Measurements from ENCODE around the gene ASTL.
"Not testable (repeated sequence)": the region's sequence is repeated elsewhere in the genome, so short reads cannot be mapped to it uniquely, and the experiment has no call there.

The ASTL gene

DNA sequence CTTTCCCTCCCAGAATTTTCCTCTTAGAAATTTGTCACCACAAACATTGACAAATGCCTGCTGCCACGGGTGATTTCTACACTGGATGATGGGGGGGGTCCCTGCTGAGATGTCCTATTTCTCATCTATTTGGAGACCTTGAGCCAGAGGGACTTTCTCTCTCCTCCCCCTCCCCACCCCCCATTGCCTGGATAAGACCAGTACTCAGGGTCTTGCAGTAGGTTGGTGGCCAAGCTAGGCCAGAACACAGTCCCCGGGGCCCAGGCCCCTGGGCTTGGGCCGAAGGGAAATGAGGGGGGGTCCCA, 7.5 kb upstream of the ASTL start:
- Histone ChIP-seq H3K9ac (ENCODE audit: low read depth in 1 of 2, low read length in 2 of 2) (peak overlapping the region; percentile 49 to 65), H3K4me1 (ENCODE audit: control insufficient read depth in 2 of 2, insufficient read depth in 2 of 2, low read length in 2 of 2) (peaks cover 26 to 29% of the 10 kb centered on the region in 2 donors), H3K36me3 (ENCODE audit: control insufficient read depth in 2 of 2, insufficient read depth in 2 of 2, low read length in 2 of 2) (no peaks in the 10 kb centered on the region), H3K27me3 (ENCODE audit: control insufficient read depth in 2 of 2, insufficient read depth in 2 of 2, low read length in 2 of 2) (no peaks in the 10 kb centered on the region), H3K4me3 (ENCODE audit: low read length in 2 of 2) (peak overlapping the region in 1 of 2 donors; percentile 48), H3K9me3 (ENCODE audit: control insufficient read depth in 2 of 2, low read length in 2 of 2) (no peaks in the 10 kb centered on the region), H3K27ac (ENCODE audit: low read depth in 2 of 2, low read length in 2 of 2) (peak overlapping the region; percentile 65 to 68)

DNA sequence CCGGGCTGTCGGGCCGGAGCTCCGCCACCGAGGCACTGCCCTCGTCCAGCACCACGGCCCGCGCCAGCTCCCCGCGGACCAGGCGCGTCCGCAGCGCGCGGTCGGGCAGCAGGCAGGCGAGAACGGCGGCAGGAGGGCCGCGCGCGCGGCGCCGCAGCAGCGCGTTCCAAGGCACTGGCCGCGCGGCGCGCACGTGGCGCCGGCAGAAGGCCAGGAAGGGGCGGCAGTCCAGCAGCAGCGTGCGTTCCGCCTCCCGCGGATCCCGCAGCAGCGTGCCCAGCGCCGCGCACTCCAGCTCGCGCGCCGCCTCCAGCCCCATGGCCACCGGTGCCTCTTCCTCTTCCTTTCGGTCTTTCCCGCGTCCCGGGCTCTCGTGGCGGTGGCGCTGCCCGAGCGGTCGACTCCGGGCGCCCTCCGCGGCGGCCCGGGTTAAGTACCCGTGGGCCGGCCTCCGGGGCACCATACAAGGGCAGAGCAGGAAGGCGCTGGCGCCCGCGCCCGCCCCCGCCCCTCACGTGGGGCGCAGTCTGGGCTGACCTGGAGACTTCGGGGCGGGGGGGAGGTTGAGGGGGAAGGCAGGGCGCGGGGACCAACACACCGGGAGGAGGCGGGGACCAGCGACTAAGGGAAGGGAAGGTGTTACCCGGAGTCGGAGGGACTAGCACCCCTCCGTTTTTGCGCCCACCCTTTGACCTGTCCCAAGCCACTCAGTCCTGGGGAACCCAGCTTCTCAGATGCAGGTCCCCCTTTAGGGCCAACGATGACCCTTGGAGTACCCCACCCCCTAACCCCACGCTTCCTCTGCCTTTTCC, 6.9 kb upstream of the ASTL start, which contains the start of gene DUSP2:
DUSP2 (minus strand) TSS at position 405 of the 812 bp plus-strand sequence; CDS start at position 319, 86 bp downstream.
- Histone ChIP-seq H3K4me1 (ENCODE audit: control insufficient read depth in 2 of 2, insufficient read depth in 2 of 2, low read length in 2 of 2) (peaks cover 26 to 29% of the 10 kb centered on the region in 2 donors), H3K36me3 (ENCODE audit: control insufficient read depth in 2 of 2, insufficient read depth in 2 of 2, low read length in 2 of 2) (no peaks in the 10 kb centered on the region), H3K9ac (ENCODE audit: low read depth in 1 of 2, low read length in 2 of 2) (peak within 1 kb of the TSS; percentile 56 to 65), H3K9me3 (ENCODE audit: control insufficient read depth in 2 of 2, low read length in 2 of 2) (no peaks in the 10 kb centered on the region), H3K27ac (ENCODE audit: low read depth in 2 of 2, low read length in 2 of 2) (peak within 1 kb of the TSS; percentile 65 to 68), H3K4me3 (ENCODE audit: low read length in 2 of 2) (peak within 1 kb of the TSS; percentile 67 to 70), H3K27me3 (ENCODE audit: control insufficient read depth in 2 of 2, insufficient read depth in 2 of 2, low read length in 2 of 2) (no peaks in the 10 kb centered on the region)

GRCh38 chr2:96144481-96145035, 6.3 kb upstream of the ASTL start:
- Histone ChIP-seq H3K27ac (ENCODE audit: low read depth in 2 of 2, low read length in 2 of 2) (peak overlapping the region; percentile 34 to 68), H3K4me3 (ENCODE audit: low read length in 2 of 2) (peak overlapping the region; percentile 67 to 70), H3K36me3 (ENCODE audit: control insufficient read depth in 2 of 2, insufficient read depth in 2 of 2, low read length in 2 of 2) (no peaks in the 10 kb centered on the region), H3K9me3 (ENCODE audit: control insufficient read depth in 2 of 2, low read length in 2 of 2) (no peaks in the 10 kb centered on the region), H3K27me3 (ENCODE audit: control insufficient read depth in 2 of 2, insufficient read depth in 2 of 2, low read length in 2 of 2) (no peaks in the 10 kb centered on the region), H3K4me1 (ENCODE audit: control insufficient read depth in 2 of 2, insufficient read depth in 2 of 2, low read length in 2 of 2) (peaks cover 26 to 29% of the 10 kb centered on the region in 2 donors), H3K9ac (ENCODE audit: low read depth in 1 of 2, low read length in 2 of 2) (peak overlapping the region; percentile 56 to 65)

GRCh38 chr2:96143848-96144480, 5.7 kb upstream of the ASTL start:
- peak overlapping the region; percentile 67 to 70 for H3K4me3 ChIP-seq (ENCODE audit: low read length in 2 of 2)
- peak overlapping the region; percentile 41 to 65 for H3K9ac ChIP-seq (ENCODE audit: low read depth in 1 of 2, low read length in 2 of 2)
- peak overlapping the region in 1 of 2 donors; percentile 68 for H3K27ac ChIP-seq (ENCODE audit: low read depth in 2 of 2, low read length in 2 of 2)
- no peaks in the 10 kb centered on the region for H3K27me3 ChIP-seq (ENCODE audit: control insufficient read depth in 2 of 2, insufficient read depth in 2 of 2, low read length in 2 of 2)
- peaks cover 29 to 34% of the 10 kb centered on the region in 2 donors for H3K4me1 ChIP-seq (ENCODE audit: control insufficient read depth in 2 of 2, insufficient read depth in 2 of 2, low read length in 2 of 2)
- H3K9me3 ChIP-seq (ENCODE audit: control insufficient read depth in 2 of 2, low read length in 2 of 2), result no peaks in the 10 kb centered on the region
- H3K36me3 ChIP-seq (ENCODE audit: control insufficient read depth in 2 of 2, insufficient read depth in 2 of 2, low read length in 2 of 2), result no peaks in the 10 kb centered on the region

DNA sequence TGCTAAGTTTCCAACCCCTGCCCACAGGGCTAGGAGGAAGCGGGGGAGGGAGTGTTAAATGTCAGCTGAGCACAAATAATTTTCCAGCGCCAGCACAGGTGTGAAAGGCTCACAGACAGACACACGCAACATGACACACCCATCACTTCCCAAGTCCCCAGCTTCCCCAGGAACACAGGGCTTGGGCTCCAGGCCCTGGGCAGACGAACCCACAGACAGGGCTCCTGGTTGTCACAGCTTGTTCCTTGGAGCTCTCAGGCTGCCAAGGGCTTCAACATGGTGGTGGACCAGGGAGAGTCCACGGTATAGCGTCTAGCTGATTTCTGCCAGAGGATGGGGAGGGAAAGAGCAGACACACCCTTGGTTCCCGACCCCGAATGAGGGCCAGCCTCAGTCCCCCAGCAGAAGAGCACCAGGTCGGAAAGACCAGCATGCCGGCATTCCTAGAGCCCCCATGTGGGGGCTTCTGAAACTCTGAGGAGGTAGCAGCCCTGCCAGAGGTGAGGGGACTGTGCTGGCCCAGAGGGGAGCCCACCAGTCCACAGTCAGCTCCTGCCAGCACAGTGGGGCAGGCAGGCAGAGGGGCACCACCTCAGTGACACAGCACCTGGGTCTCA, 5.0 kb upstream of the ASTL start:
- no peaks in the 10 kb centered on the region for H3K36me3 ChIP-seq (ENCODE audit: control insufficient read depth in 2 of 2, insufficient read depth in 2 of 2, low read length in 2 of 2)
- peak overlapping the region in 1 of 2 donors; percentile 67 for H3K4me3 ChIP-seq (ENCODE audit: low read length in 2 of 2)
- peaks cover 33 to 36% of the 10 kb centered on the region in 2 donors for H3K4me1 ChIP-seq (ENCODE audit: control insufficient read depth in 2 of 2, insufficient read depth in 2 of 2, low read length in 2 of 2)
- no peaks in the 10 kb centered on the region for H3K27me3 ChIP-seq (ENCODE audit: control insufficient read depth in 2 of 2, insufficient read depth in 2 of 2, low read length in 2 of 2)
- H3K27ac ChIP-seq (ENCODE audit: low read depth in 2 of 2, low read length in 2 of 2), result no peak overlapping the region
- no peaks in the 10 kb centered on the region for H3K9me3 ChIP-seq (ENCODE audit: control insufficient read depth in 2 of 2, low read length in 2 of 2)
- H3K9ac ChIP-seq (ENCODE audit: low read depth in 1 of 2, low read length in 2 of 2), result no peak overlapping the region

- no peaks in the 10 kb centered on the region for H3K27me3 ChIP-seq (ENCODE audit: control insufficient read depth in 2 of 2, insufficient read depth in 2 of 2, low read length in 2 of 2)
Observed at GRCh38 chr2:96142217-96143113, 4.2 kb upstream of the ASTL start.

GRCh38 chr2:96141624-96141967, 3.3 kb upstream of the ASTL start:
- not testable (repeated sequence) for H3K27me3 ChIP-seq (ENCODE audit: control insufficient read depth in 2 of 2, insufficient read depth in 2 of 2, low read length in 2 of 2); H3K4me3 ChIP-seq (ENCODE audit: low read length in 2 of 2); H3K27ac ChIP-seq (ENCODE audit: low read depth in 2 of 2, low read length in 2 of 2); H3K9ac ChIP-seq (ENCODE audit: low read depth in 1 of 2, low read length in 2 of 2); H3K9me3 ChIP-seq (ENCODE audit: control insufficient read depth in 2 of 2, low read length in 2 of 2); H3K36me3 ChIP-seq (ENCODE audit: control insufficient read depth in 2 of 2, insufficient read depth in 2 of 2, low read length in 2 of 2)
- peaks cover 28 to 41% of the 10 kb centered on the region in 2 donors for H3K4me1 ChIP-seq (ENCODE audit: control insufficient read depth in 2 of 2, insufficient read depth in 2 of 2, low read length in 2 of 2)

More at GRCh38 chr2:96142217-96143113, 4.2 kb upstream of the ASTL start:
- Histone ChIP-seq H3K9me3 (ENCODE audit: control insufficient read depth in 2 of 2, low read length in 2 of 2) (no peaks in the 10 kb centered on the region), H3K9ac (ENCODE audit: low read depth in 1 of 2, low read length in 2 of 2) (no peak overlapping the region), H3K36me3 (ENCODE audit: control insufficient read depth in 2 of 2, insufficient read depth in 2 of 2, low read length in 2 of 2) (no peaks in the 10 kb centered on the region), H3K4me1 (ENCODE audit: control insufficient read depth in 2 of 2, insufficient read depth in 2 of 2, low read length in 2 of 2) (peaks cover 30 to 42% of the 10 kb centered on the region in 2 donors), H3K4me3 (ENCODE audit: low read length in 2 of 2) (no peak overlapping the region), H3K27ac (ENCODE audit: low read depth in 2 of 2, low read length in 2 of 2) (no peak overlapping the region)

GRCh38 chr2:96140941-96141623, 2.8 kb upstream of the ASTL start:
- Histone ChIP-seq H3K27me3 (ENCODE audit: control insufficient read depth in 2 of 2, insufficient read depth in 2 of 2, low read length in 2 of 2) (no peaks in the 10 kb centered on the region), H3K4me3 (ENCODE audit: low read length in 2 of 2) (no peak overlapping the region), H3K9me3 (ENCODE audit: control insufficient read depth in 2 of 2, low read length in 2 of 2) (no peaks in the 10 kb centered on the region), H3K4me1 (ENCODE audit: control insufficient read depth in 2 of 2, insufficient read depth in 2 of 2, low read length in 2 of 2) (peaks cover 27 to 38% of the 10 kb centered on the region in 2 donors), H3K27ac (ENCODE audit: low read depth in 2 of 2, low read length in 2 of 2) (no peak overlapping the region), H3K9ac (ENCODE audit: low read depth in 1 of 2, low read length in 2 of 2) (no peak overlapping the region), H3K36me3 (ENCODE audit: control insufficient read depth in 2 of 2, insufficient read depth in 2 of 2, low read length in 2 of 2) (no peaks in the 10 kb centered on the region)

GRCh38 chr2:96139181-96139758, 968 bp upstream of the ASTL start:
- peak overlapping the region; percentile 58 to 77 for H3K27ac ChIP-seq (ENCODE audit: low read depth in 2 of 2, low read length in 2 of 2)

More at GRCh38 chr2:96139181-96139758, 968 bp upstream of the ASTL start:
- H3K36me3 ChIP-seq (ENCODE audit: control insufficient read depth in 2 of 2, insufficient read depth in 2 of 2, low read length in 2 of 2), result no peaks in the 10 kb centered on the region
- H3K4me3 ChIP-seq (ENCODE audit: low read length in 2 of 2), result no peak overlapping the region
- H3K9me3 ChIP-seq (ENCODE audit: control insufficient read depth in 2 of 2, low read length in 2 of 2), result no peaks in the 10 kb centered on the region
- H3K27me3 ChIP-seq (ENCODE audit: control insufficient read depth in 2 of 2, insufficient read depth in 2 of 2, low read length in 2 of 2), result no peaks in the 10 kb centered on the region
- peaks cover 13 to 25% of the 10 kb centered on the region in 2 donors for H3K4me1 ChIP-seq (ENCODE audit: control insufficient read depth in 2 of 2, insufficient read depth in 2 of 2, low read length in 2 of 2)
- peak overlapping the region; percentile 5 to 61 for H3K9ac ChIP-seq (ENCODE audit: low read depth in 1 of 2, low read length in 2 of 2)
